HepG2 (cell line): ENCODE data around the gene USP40. TPM values are rescaled to one million over a fixed set of nuclear protein-coding genes. Genes with fewer than 3 reads are reported as not detected.
A peak's percentile ranks its signal among the peaks of the same experiment; 100 is the strongest.

ENCODE experiments used
- CENPT ChIP-seq: sonication (generic); formaldehyde crosslinking; IDR thresholded peaks from 2 replicates; pipeline ENCODE4 v1.8.0; 2022; ENCODE audit warnings: low read depth, mild to moderate bottlenecking, moderate library complexity, missing genetic modification reagents
- EP300 ChIP-seq, 3 experiments: sonication (generic) in 1 of 3; formaldehyde crosslinking in 1 of 3; IDR thresholded peaks; 2 replicates each; pipeline versions ENCODE4 v1.5.1 to v1.6.1; 2011 to 2020; ENCODE audit warnings: low read depth in 2 of 3, low read length in 2 of 3, borderline replicate concordance in 1 of 3, improper control_type of control experiment in 1 of 3, mild to moderate bottlenecking in 1 of 3, missing genetic modification reagents in 1 of 3, moderate library complexity in 1 of 3
- FOSL2 ChIP-seq: sonication (generic); formaldehyde crosslinking; IDR thresholded peaks from 2 replicates; pipeline ENCODE4 v1.4.0; 2020; ENCODE audit warnings: missing genetic modification reagents
- HNRNPH1 ChIP-seq: fragments of 200-400 bp; formaldehyde crosslinking; optimal IDR thresholded peaks from 2 replicates; pipeline ENCODE3; 2017; ENCODE audit warnings: mild to moderate bottlenecking, low read depth, low read length
- MAFG ChIP-seq: sonication (generic); formaldehyde crosslinking; IDR thresholded peaks from 2 replicates; pipeline ENCODE4 v1.5.1; 2020; ENCODE audit warnings: mild to moderate bottlenecking, missing genetic modification reagents
- MZF1 ChIP-seq: sonication (generic); formaldehyde crosslinking; IDR thresholded peaks from 2 replicates; pipeline ENCODE4 v1.8.1; 2023; ENCODE audit warnings: mild to moderate bottlenecking, missing genetic modification reagents, borderline replicate concordance
- NFE2 ChIP-seq: sonication (generic); formaldehyde crosslinking; IDR thresholded peaks from 2 replicates; pipeline ENCODE4 v1.4.0; 2020; ENCODE audit warnings: missing genetic modification reagents
- NR1H2 ChIP-seq: sonication (generic); formaldehyde crosslinking; IDR thresholded peaks from 2 replicates; pipeline ENCODE4 v1.8.1; 2022; ENCODE audit warnings: low read depth, missing genetic modification reagents, borderline replicate concordance
- YEATS2 ChIP-seq: sonication (generic); formaldehyde crosslinking; IDR thresholded peaks from 2 replicates; pipeline ENCODE4 v1.4.0; 2020; ENCODE audit warnings: missing genetic modification reagents, borderline replicate concordance
- ZNF703 ChIP-seq: sonication (generic); formaldehyde crosslinking; IDR thresholded peaks from 2 replicates; pipeline ENCODE4 v1.5.1; 2020; ENCODE audit warnings: missing genetic modification reagents, mild to moderate bottlenecking, moderate library complexity, borderline replicate concordance
- ZNF713 ChIP-seq: sonication (generic); formaldehyde crosslinking; IDR thresholded peaks from 2 replicates; pipeline ENCODE4 v1.4.0; 2020; ENCODE audit warnings: mild to moderate bottlenecking, missing genetic modification reagents
- ZNF781 ChIP-seq: sonication (generic); formaldehyde crosslinking; IDR thresholded peaks from 2 replicates; pipeline ENCODE4 v1.5.1; 2020; ENCODE audit warnings: borderline replicate concordance, mild to moderate bottlenecking, missing genetic modification reagents; ENCODE audit errors: not compliant biosample characterization
- ZSCAN12 ChIP-seq: sonication (generic); formaldehyde crosslinking; IDR thresholded peaks from 2 replicates; pipeline ENCODE4 v1.9.0; 2021; ENCODE audit warnings: mild to moderate bottlenecking, missing genetic modification reagents
- polyA plus RNA-seq, 8 experiments: library from polyadenylated mRNA; depleted of rRNA in 3 of 8; stranded (reverse) in 7 of 8; unstranded in 1 of 8; fragments of >200 nt; fragmentation: Illumina TruSeq in 4 of 8; extraction: Trizol in 4 of 8; gene quantifications; 2 replicates each; pipeline versions ENCODE4 v1.2.1 to v1.2.3, GENCODE V29; 2011 to 2016; ENCODE audit warnings: low read depth in 4 of 8, missing spikeins in 1 of 8, mixed read lengths in 1 of 8; ENCODE audit not compliant: insufficient read depth in 1 of 8
- total RNA-seq, 5 experiments: library from RNA; depleted of rRNA; stranded (reverse); fragments of >200 nt; fragmentation: Illumina TruSeq; extraction: Trizol; gene quantifications; 2 replicates each; pipeline ENCODE4 v1.2.3, GENCODE V29; 2016; ENCODE audit warnings: low read depth in 1 of 5
- TF ChIP-seq, protein P1 (sequence below), 2 experiments: fragments of 450-650 bp in 1 of 2; sonication (generic) in 1 of 2; formaldehyde crosslinking in 1 of 2; IDR thresholded peaks; 2 replicates each; pipeline versions ENCODE4 v1.6.1 to v1.8.0; 2016 to 2022; ENCODE audit warnings: antibody characterized with exemption in 1 of 2, mild to moderate bottlenecking in 1 of 2, missing genetic modification reagents in 1 of 2
- TF ChIP-seq, protein P2 (sequence below): sonication (generic); formaldehyde crosslinking; conservative IDR thresholded peaks from 2 replicates; pipeline ENCODE4 v1.4.0; 2020; ENCODE audit warnings: mild to moderate bottlenecking, missing genetic modification reagents, moderate library complexity

Gene USP40
- total and polyA plus RNA-seq, 2 of the 13 experiments (the other 11 are each of a cell fraction or from before 2014, with no cell fraction given) = 41.0 to 46.3 TPM

DNA sequence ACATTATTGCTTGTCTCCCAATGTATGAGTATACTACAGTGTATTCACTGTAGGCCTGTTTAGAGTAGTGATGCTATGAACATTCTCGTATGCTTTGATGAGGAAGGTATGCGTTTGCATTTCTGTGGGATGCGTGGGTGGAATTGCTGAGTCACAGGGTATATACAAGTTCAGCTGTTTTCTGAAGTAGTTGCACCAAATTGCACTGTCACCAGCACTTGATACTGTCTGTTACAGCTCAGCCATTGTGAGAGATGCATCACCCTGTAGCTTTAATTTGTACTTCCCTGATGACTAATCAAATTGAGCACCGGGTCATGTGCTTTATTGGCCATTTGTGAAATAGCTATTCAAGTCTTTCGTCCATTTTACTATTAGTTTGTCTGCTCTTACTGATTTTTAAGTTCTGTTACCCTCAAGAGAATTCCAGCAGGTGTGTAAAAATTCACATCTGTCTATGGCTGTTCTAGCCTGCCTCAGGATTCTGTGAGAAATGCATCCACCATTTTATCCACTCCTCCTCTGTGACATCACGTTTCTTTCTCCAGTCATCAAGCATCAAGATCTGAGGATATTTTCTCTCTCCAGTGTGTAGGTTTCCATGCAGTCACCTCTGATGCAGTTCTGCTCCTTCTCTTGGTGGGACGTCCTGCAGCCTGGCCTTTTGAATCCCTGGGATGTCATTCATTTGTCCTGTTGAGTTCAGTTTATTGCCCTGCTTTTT, 139.8 kb downstream of the USP40 start (continued):
- 0 out of 2 replicates have a peak, but pooled peaks have one; percentile 35 for TF ChIP-seq MAFG (CRISPR knock-in tag)
- TF ChIP-seq NFE2 (CRISPR knock-in tag) = peak; percentile 72
- TF ChIP-seq FOSL2 (CRISPR knock-in tag) = peak; percentile 73
- TF ChIP-seq ZNF713 (CRISPR knock-in tag) = no peak
- TF ChIP-seq EP300 (IDR thresholded peaks at IDR 0.05; ENCODE audit: low read depth in 2 of 2, low read length in 2 of 2) = 0 out of 4 replicates have a peak, but pooled peaks of 1 of the 2 experiments have one; percentile 31
- TF ChIP-seq EP300 (CRISPR knock-in tag; IDR thresholded peaks at IDR 0.05; ENCODE audit: borderline replicate concordance) = peak; percentile 30; the same call in 1 of the 2 replicates
- no peak for TF ChIP-seq YEATS2
- no peak for TF ChIP-seq CENPT (CRISPR knock-in tag)
- no peak for TF ChIP-seq NR1H2 (CRISPR knock-in tag)
- no peak for TF ChIP-seq ZNF703
- TF ChIP-seq, protein P1, sequence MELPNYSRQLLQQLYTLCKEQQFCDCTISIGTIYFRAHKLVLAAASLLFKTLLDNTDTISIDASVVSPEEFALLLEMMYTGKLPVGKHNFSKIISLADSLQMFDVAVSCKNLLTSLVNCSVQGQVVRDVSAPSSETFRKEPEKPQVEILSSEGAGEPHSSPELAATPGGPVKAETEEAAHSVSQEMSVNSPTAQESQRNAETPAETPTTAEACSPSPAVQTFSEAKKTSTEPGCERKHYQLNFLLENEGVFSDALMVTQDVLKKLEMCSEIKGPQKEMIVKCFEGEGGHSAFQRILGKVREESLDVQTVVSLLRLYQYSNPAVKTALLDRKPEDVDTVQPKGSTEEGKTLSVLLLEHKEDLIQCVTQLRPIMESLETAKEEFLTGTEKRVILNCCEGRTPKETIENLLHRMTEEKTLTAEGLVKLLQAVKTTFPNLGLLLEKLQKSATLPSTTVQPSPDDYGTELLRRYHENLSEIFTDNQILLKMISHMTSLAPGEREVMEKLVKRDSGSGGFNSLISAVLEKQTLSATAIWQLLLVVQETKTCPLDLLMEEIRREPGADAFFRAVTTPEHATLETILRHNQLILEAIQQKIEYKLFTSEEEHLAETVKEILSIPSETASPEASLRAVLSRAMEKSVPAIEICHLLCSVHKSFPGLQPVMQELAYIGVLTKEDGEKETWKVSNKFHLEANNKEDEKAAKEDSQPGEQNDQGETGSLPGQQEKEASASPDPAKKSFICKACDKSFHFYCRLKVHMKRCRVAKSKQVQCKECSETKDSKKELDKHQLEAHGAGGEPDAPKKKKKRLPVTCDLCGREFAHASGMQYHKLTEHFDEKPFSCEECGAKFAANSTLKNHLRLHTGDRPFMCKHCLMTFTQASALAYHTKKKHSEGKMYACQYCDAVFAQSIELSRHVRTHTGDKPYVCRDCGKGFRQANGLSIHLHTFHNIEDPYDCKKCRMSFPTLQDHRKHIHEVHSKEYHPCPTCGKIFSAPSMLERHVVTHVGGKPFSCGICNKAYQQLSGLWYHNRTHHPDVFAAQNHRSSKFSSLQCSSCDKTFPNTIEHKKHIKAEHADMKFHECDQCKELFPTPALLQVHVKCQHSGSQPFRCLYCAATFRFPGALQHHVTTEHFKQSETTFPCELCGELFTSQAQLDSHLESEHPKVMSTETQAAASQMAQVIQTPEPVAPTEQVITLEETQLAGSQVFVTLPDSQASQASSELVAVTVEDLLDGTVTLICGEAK (IDR thresholded peaks at IDR 0.05) = no peak
- TF ChIP-seq, protein P1 (CRISPR knock-in tag; IDR thresholded peaks at IDR 0.05) = no peak
- no peak for TF ChIP-seq ZNF781
- TF ChIP-seq HNRNPH1 = no peak
- TF ChIP-seq MZF1 (CRISPR knock-in tag) = no peak
- TF ChIP-seq, protein P2, sequence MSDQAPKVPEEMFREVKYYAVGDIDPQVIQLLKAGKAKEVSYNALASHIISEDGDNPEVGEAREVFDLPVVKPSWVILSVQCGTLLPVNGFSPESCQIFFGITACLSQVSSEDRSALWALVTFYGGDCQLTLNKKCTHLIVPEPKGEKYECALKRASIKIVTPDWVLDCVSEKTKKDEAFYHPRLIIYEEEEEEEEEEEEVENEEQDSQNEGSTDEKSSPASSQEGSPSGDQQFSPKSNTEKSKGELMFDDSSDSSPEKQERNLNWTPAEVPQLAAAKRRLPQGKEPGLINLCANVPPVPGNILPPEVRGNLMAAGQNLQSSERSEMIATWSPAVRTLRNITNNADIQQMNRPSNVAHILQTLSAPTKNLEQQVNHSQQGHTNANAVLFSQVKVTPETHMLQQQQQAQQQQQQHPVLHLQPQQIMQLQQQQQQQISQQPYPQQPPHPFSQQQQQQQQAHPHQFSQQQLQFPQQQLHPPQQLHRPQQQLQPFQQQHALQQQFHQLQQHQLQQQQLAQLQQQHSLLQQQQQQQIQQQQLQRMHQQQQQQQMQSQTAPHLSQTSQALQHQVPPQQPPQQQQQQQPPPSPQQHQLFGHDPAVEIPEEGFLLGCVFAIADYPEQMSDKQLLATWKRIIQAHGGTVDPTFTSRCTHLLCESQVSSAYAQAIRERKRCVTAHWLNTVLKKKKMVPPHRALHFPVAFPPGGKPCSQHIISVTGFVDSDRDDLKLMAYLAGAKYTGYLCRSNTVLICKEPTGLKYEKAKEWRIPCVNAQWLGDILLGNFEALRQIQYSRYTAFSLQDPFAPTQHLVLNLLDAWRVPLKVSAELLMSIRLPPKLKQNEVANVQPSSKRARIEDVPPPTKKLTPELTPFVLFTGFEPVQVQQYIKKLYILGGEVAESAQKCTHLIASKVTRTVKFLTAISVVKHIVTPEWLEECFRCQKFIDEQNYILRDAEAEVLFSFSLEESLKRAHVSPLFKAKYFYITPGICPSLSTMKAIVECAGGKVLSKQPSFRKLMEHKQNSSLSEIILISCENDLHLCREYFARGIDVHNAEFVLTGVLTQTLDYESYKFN (CRISPR knock-in tag) = no peak
- TF ChIP-seq ZSCAN12 = no peak
